Measurements from ENCODE around the gene PPIF. TPM values are rescaled to one million over a fixed set of nuclear protein-coding genes. Genes with fewer than 3 reads are reported as not detected.

PPIF gene
- total RNA-seq, 3 donors from 2014 or later, result 16.0 to 39.3 (median 30.7) TPM

DNA sequence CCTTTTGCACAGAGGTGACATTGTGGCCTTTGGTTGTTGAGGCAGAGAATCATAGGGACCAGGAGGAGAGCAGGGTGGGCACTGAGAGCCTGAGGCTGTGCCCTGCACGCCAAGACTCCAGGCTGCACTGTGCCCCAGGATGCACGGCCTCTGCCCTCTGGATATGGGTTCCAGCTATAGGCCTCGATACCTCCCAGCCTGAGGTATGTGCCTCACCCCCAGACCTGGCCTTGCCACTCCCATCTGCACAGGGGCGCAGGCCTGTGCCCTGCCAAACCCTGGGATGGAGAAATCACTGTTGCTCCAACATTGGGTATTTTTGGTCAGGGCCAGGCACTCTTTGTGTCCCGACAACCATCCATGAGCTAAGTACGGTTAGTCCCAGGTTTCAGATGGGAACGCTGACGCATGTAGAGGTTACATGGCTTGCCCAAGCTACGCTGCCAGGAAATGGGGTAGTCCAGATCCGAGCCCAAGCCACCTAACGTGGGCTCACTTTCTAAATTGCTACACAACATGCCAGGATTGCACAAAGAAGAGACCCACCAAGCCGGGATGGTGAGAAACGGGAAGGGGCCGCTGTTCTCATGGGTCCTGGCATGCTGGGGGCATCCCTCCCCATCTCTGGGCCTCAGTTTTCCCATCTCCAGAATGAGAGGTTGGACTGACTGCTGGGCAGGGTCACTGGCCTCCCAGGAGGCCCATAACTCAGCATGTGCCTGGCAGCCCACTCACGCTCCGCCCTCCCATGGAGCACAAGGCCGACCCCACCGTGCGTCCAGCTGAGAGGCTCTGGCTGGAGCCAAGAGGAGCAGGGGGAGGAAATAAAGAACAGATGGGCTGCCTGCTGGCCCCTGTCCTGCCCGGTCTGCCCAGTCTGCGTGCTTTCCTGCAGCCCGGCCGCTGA lies 54.0 kb downstream of the PPIF start:
- Histone ChIP-seq H3K4me3 (peak overlapping the region in 1 of 3 donors; percentile 7), H3K4me1 (peaks cover 36 to 52% of the 10 kb centered on the region in 2 donors), H3K9me3 (no peaks in the 10 kb centered on the region), H3K27ac (peak overlapping the region in 1 of 2 donors; percentile 93), H3K27me3 (no peaks in the 10 kb centered on the region), H3K36me3 (no peaks in the 10 kb centered on the region)
- TF ChIP-seq POLR2A (IDR thresholded peaks at IDR 0.05), result no peak
- TF ChIP-seq, protein P1, sequence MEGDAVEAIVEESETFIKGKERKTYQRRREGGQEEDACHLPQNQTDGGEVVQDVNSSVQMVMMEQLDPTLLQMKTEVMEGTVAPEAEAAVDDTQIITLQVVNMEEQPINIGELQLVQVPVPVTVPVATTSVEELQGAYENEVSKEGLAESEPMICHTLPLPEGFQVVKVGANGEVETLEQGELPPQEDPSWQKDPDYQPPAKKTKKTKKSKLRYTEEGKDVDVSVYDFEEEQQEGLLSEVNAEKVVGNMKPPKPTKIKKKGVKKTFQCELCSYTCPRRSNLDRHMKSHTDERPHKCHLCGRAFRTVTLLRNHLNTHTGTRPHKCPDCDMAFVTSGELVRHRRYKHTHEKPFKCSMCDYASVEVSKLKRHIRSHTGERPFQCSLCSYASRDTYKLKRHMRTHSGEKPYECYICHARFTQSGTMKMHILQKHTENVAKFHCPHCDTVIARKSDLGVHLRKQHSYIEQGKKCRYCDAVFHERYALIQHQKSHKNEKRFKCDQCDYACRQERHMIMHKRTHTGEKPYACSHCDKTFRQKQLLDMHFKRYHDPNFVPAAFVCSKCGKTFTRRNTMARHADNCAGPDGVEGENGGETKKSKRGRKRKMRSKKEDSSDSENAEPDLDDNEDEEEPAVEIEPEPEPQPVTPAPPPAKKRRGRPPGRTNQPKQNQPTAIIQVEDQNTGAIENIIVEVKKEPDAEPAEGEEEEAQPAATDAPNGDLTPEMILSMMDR (IDR thresholded peaks at IDR 0.05), result no peak
- peak in 2 of 3 donors; percentile 26 to 67 for TF ChIP-seq POLR2AphosphoS5 (IDR thresholded peaks at IDR 0.05)
- DNase-seq (ENCODE audit: low spot score in 2 of 2), result peak in 1 of 2 donors; percentile 41
- intact Hi-C loops (cut with DNase I; ENCODE audit: low total_unique reads), result no loop called here

DNA sequence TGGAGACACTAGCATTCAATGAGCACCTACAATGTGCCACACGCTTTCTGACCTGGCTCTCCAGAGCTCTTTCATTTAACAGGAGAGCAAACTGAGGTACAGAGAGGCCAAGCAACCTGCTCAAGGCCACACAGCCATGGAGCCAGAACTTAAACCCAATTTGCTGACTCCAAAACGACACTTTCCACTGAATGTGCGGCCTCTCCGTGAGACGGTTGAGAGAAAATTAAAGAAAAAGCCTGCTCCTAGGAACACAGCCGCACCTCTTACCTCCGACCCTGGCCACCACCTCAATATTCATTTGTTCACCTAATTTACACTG lies 55.3 kb downstream of the PPIF start:
- Histone ChIP-seq H3K27ac (peak overlapping the region in 1 of 2 donors; percentile 93), H3K36me3 (no peaks in the 10 kb centered on the region), H3K4me1 (peaks cover 36 to 61% of the 10 kb centered on the region in 2 donors), H3K4me3 (no peak overlapping the region), H3K27me3 (no peaks in the 10 kb centered on the region), H3K9me3 (no peaks in the 10 kb centered on the region)
- TF ChIP-seq POLR2AphosphoS5 (IDR thresholded peaks at IDR 0.05), result no peak
- intact Hi-C loops (cut with DNase I; ENCODE audit: low total_unique reads), result no loop called here
- DNase-seq (ENCODE audit: low spot score in 2 of 2), result no peak

DNA sequence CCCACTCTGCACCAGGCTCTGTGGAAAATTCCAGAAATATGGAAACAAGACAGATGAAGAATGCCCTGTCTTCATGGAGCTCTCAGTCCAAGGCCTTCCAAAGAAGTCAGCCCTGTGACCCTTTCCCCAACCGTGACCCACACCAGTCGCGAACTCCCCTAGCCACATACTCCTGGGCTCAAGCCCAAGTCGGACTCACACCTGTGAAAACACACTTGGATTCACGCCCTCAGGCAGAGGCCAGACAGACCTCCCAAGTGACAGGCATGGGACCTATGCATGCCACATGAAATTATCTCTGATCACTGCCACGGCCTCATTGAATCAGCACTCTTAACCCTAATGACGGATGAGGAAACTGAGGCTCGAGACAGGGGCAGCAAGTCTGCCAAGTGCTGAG lies 55.7 kb downstream of the PPIF start:
- no peaks in the 10 kb centered on the region for H3K9me3 ChIP-seq
- intact Hi-C loops (cut with DNase I; ENCODE audit: low total_unique reads), result no loop called here
- peak in 1 of 2 donors; percentile 52 for DNase-seq (ENCODE audit: low spot score in 2 of 2)
- H3K27me3 ChIP-seq, result no peaks in the 10 kb centered on the region
- H3K27ac ChIP-seq, result peak overlapping the region in 1 of 2 donors; percentile 93
- H3K36me3 ChIP-seq, result no peaks in the 10 kb centered on the region
- H3K4me3 ChIP-seq, result peak overlapping the region in 1 of 3 donors; percentile 52
- TF ChIP-seq POLR2A (IDR thresholded peaks at IDR 0.05), result no peak
- TF ChIP-seq, protein P1 (IDR thresholded peaks at IDR 0.05), result no peak
- TF ChIP-seq POLR2AphosphoS5 (IDR thresholded peaks at IDR 0.05), result no peak
- peaks cover 35 to 65% of the 10 kb centered on the region in 2 donors for H3K4me1 ChIP-seq

DNA sequence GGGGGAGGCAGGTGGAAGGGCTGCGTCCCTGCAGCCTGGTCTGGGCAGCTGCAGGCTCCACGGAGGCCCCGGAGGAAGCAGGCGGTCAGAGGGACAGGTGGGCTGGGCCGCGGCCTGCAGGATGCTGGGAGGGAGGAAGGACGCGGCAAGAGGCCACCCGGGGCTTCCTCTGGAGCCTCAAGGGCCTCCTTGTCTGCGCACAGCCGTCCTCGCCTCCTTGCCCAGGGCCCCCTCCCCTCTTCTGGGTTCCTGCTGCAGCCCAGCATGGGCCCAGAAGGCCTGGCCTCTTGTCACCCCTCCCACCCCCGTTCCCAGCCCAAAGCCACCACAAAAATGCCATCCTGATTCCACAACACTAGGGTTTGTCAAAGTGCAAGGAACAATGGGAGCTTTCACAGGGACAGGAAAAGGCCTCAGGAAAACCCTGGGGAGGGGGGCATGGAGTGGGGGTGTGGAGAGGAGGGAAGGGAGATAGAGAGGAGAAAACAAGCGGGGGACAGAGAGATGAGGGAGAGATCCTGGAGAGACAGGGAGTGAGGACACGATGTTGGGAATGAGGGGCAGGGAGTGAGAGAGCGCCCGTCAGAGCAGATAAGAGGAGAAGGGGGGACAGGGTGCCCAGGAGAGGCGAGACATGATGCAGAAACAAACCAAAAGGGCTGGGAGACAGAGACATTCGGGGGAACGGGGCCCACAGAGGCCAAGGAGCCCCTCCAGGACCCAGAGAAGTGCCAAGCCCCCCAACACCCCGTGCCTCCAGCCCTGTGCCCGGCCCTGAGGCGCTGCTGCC lies 56.4 kb downstream of the PPIF start:
- peak overlapping the region in 2 of 3 donors; percentile 24 to 52 for H3K4me3 ChIP-seq
- no peaks in the 10 kb centered on the region for H3K9me3 ChIP-seq
- H3K4me1 ChIP-seq, result peaks cover 40 to 70% of the 10 kb centered on the region in 2 donors
- intact Hi-C loops (cut with DNase I; ENCODE audit: low total_unique reads), result no loop called here
- peak; percentile 56 to 70 for DNase-seq (ENCODE audit: low spot score in 2 of 2)
- no peaks in the 10 kb centered on the region for H3K27me3 ChIP-seq
- no peaks in the 10 kb centered on the region for H3K36me3 ChIP-seq
- no peak for TF ChIP-seq POLR2AphosphoS5 (IDR thresholded peaks at IDR 0.05)
- no peak for TF ChIP-seq POLR2A (IDR thresholded peaks at IDR 0.05)
- TF ChIP-seq, protein P1 (IDR thresholded peaks at IDR 0.05), result no peak
- peak overlapping the region in 1 of 2 donors; percentile 93 for H3K27ac ChIP-seq

DNA sequence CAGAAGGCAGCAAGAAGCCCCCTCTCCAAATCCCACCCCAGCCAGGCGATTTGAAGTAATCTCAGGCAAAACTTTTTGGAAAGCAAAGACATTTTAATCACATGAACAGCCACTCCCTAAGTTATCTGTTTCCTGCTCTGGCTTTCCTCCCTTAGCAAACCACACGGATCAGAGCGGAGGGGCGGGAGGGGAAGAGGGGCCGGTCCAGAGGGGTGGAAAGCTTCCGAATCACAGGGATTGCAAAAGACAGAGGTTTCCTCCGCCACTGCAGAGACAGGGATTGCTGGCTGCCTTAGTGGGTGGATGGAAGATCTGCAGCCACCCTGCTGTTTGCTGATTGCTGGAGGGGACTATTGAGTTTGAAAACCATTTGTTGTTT lies 57.0 kb downstream of the PPIF start:
- DNase-seq (ENCODE audit: low spot score in 2 of 2), result peak; percentile 52 to 64
- peak overlapping the region in 2 of 3 donors; percentile 24 to 52 for H3K4me3 ChIP-seq
- H3K36me3 ChIP-seq, result no peaks in the 10 kb centered on the region
- TF ChIP-seq POLR2AphosphoS5 (IDR thresholded peaks at IDR 0.05) (peak; percentile 35 to 71 (median 40)), POLR2A (IDR thresholded peaks at IDR 0.05) (no peak)
- no peaks in the 10 kb centered on the region for H3K27me3 ChIP-seq
- intact Hi-C loops (cut with DNase I; ENCODE audit: low total_unique reads), result no loop called here
- no peaks in the 10 kb centered on the region for H3K9me3 ChIP-seq
- H3K4me1 ChIP-seq, result peaks cover 39 to 70% of the 10 kb centered on the region in 2 donors
- peak overlapping the region in 1 of 2 donors; percentile 93 for H3K27ac ChIP-seq

All from breast epithelium (tissue), 4 donors.